ENCODE data around the gene SETDB1.
A peak's percentile ranks its signal among the peaks of the same experiment; 100 is the strongest.

SETDB1 gene

DNA sequence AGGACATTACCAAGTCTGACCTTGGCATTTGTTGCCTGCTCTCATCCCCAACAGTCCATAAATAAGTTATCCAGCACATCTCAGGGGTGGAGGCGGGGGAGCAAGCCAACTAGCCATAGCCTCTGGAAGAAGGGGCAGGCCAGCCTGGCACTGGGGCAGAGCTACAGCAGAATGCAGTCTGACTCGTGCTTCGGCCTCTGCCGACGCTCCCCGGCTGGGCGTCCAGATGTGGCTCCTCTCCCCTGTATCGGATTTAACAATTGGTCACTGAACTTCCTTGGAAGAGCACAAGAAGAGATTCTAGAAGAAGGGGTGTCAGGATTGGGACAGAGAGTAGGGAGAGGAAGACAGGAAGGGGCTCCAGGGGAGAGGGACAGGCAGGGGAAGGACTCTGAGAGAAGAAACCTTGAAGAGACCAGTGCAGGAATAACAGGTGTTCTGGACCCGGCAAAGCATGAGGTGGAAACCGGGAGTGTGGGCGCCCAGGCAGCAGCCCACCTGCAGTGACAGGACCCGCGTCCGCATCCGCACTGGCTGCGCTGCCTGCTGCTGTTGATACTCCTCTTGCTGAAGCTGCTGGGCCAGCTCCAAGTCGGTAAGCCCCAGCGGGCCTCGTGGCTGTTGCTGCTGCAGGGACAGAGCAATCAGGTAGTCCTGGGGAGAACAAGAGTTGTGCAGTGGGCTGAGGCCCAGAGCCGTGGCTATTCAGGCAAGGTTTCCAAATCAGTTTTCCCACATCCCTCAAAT lies 71.1 kb downstream of the SETDB1 start:
- Histone ChIP-seq H3K27ac (ENCODE audit: low read depth, low read length) (no peak overlapping the region), H3K27me3 (ENCODE audit: control insufficient read depth in 1 of 2, insufficient read depth in 2 of 2, low read length in 2 of 2) (no peaks in the 10 kb centered on the region), H3K9ac (ENCODE audit: low read length) (no peak overlapping the region), H3K4me1 (ENCODE audit: insufficient read depth, low read length) (peaks cover 11% of the 10 kb centered on the region), H3K36me3 (ENCODE audit: insufficient read depth, low read length) (peaks cover 51% of the 10 kb centered on the region), H3K4me3 (ENCODE audit: low read depth in 1 of 2, low read length in 2 of 2) (no peak overlapping the region), H3K9me3 (ENCODE audit: low read length) (no peaks in the 10 kb centered on the region)

GRCh38 chr1:150997949-150998348 lies 71.8 kb downstream of the SETDB1 start:
- H3K36me3 ChIP-seq (ENCODE audit: insufficient read depth, low read length) = peaks cover 51% of the 10 kb centered on the region
- H3K9ac ChIP-seq (ENCODE audit: low read length) = no peak overlapping the region
- no peaks in the 10 kb centered on the region for H3K27me3 ChIP-seq (ENCODE audit: control insufficient read depth in 1 of 2, insufficient read depth in 2 of 2, low read length in 2 of 2)
- peaks cover 18% of the 10 kb centered on the region for H3K4me1 ChIP-seq (ENCODE audit: insufficient read depth, low read length)
- H3K4me3 ChIP-seq (ENCODE audit: low read depth in 1 of 2, low read length in 2 of 2) = no peak overlapping the region
- H3K9me3 ChIP-seq (ENCODE audit: low read length) = no peaks in the 10 kb centered on the region
- no peak overlapping the region for H3K27ac ChIP-seq (ENCODE audit: low read depth, low read length)

GRCh38 chr1:150999051-150999674 lies 73.0 kb downstream of the SETDB1 start:
- no peak overlapping the region for H3K4me3 ChIP-seq (ENCODE audit: low read depth in 1 of 2, low read length in 2 of 2)
- no peaks in the 10 kb centered on the region for H3K9me3 ChIP-seq (ENCODE audit: low read length)
- H3K9ac ChIP-seq (ENCODE audit: low read length) = no peak overlapping the region
- peaks cover 24% of the 10 kb centered on the region for H3K4me1 ChIP-seq (ENCODE audit: insufficient read depth, low read length)
- H3K27ac ChIP-seq (ENCODE audit: low read depth, low read length) = no peak overlapping the region
- peaks cover 51% of the 10 kb centered on the region for H3K36me3 ChIP-seq (ENCODE audit: insufficient read depth, low read length)
- no peaks in the 10 kb centered on the region for H3K27me3 ChIP-seq (ENCODE audit: control insufficient read depth in 1 of 2, insufficient read depth in 2 of 2, low read length in 2 of 2)

DNA sequence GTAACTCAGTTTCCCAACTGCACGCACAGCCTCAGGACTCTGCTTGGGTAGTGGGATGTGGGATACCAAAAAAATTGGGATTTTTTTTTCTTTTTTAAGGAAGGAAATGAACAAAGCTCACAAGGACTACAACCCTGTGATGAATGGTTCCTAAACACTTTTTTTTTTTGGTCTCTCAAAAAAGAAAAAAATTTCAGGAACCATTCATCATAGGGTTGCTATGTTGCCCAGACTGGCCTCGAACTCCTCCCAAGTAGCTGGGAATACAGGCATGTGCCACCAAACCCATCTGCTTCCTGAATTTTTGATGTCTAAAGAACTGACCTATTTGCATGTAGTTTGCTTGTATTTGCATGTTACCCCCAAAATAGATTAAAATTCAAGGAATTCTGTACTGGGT lies 73.8 kb downstream of the SETDB1 start:
- Histone ChIP-seq H3K4me3 (ENCODE audit: low read depth in 1 of 2, low read length in 2 of 2) (no peak overlapping the region), H3K9me3 (ENCODE audit: low read length) (no peaks in the 10 kb centered on the region), H3K36me3 (ENCODE audit: insufficient read depth, low read length) (peaks cover 51% of the 10 kb centered on the region), H3K4me1 (ENCODE audit: insufficient read depth, low read length) (peaks cover 26% of the 10 kb centered on the region), H3K9ac (ENCODE audit: low read length) (no peak overlapping the region), H3K27ac (ENCODE audit: low read depth, low read length) (no peak overlapping the region), H3K27me3 (ENCODE audit: control insufficient read depth in 1 of 2, insufficient read depth in 2 of 2, low read length in 2 of 2) (no peaks in the 10 kb centered on the region)

DNA sequence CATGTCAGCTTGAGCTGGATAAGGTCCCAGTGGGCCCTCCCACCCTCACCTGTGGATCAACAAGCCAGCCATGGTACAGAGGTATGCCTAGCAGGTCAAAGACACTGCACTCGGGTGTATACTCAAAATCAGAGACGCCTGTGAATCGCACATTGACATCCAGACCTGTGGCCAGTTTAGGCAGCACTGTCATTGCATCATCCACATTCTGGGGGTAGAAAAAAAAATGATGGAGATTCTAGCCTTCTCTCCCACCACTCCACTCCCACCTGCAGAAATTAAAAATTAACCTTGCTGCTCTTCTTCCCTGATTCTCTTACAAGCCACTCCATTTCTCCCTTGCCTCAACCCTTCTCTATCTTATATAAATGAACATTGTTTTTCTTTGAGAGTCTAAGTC lies 74.2 kb downstream of the SETDB1 start:
- no peak overlapping the region for H3K4me3 ChIP-seq (ENCODE audit: low read depth in 1 of 2, low read length in 2 of 2)
- H3K4me1 ChIP-seq (ENCODE audit: insufficient read depth, low read length) = peaks cover 24% of the 10 kb centered on the region
- H3K36me3 ChIP-seq (ENCODE audit: insufficient read depth, low read length) = peaks cover 51% of the 10 kb centered on the region
- no peaks in the 10 kb centered on the region for H3K27me3 ChIP-seq (ENCODE audit: control insufficient read depth in 1 of 2, insufficient read depth in 2 of 2, low read length in 2 of 2)
- H3K9ac ChIP-seq (ENCODE audit: low read length) = no peak overlapping the region
- H3K27ac ChIP-seq (ENCODE audit: low read depth, low read length) = no peak overlapping the region
- no peaks in the 10 kb centered on the region for H3K9me3 ChIP-seq (ENCODE audit: low read length)

DNA sequence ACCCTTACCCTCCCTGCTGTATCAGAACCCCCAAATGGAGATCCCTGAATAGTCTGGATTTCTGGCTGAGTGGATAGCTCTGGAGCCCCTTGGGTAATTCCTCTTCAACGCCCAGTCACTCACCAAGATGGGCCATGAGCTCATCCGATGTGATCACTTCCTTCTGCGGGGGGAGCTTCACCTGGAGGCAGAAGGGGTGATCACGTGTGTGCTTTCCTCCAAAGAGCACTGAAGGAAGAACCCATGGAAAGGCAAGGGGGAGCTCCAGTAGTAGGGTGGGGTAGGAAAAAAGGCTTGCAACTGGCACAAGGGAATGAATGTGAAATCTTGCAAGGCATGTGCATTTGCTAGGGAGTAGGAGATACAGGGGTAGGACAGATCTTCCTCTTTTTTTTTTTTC lies 75.4 kb downstream of the SETDB1 start:
- peaks cover 21% of the 10 kb centered on the region for H3K4me1 ChIP-seq (ENCODE audit: insufficient read depth, low read length)
- H3K4me3 ChIP-seq (ENCODE audit: low read depth in 1 of 2, low read length in 2 of 2) = no peak overlapping the region
- H3K27me3 ChIP-seq (ENCODE audit: control insufficient read depth in 1 of 2, insufficient read depth in 2 of 2, low read length in 2 of 2) = no peaks in the 10 kb centered on the region
- no peak overlapping the region for H3K27ac ChIP-seq (ENCODE audit: low read depth, low read length)
- H3K36me3 ChIP-seq (ENCODE audit: insufficient read depth, low read length) = peaks cover 51% of the 10 kb centered on the region
- H3K9ac ChIP-seq (ENCODE audit: low read length) = no peak overlapping the region
- no peaks in the 10 kb centered on the region for H3K9me3 ChIP-seq (ENCODE audit: low read length)

GRCh38 chr1:151002051-151002450 lies 75.9 kb downstream of the SETDB1 start:
- Histone ChIP-seq H3K27me3 (ENCODE audit: control insufficient read depth in 1 of 2, insufficient read depth in 2 of 2, low read length in 2 of 2) (no peaks in the 10 kb centered on the region), H3K9ac (ENCODE audit: low read length) (no peak overlapping the region), H3K4me1 (ENCODE audit: insufficient read depth, low read length) (peaks cover 24% of the 10 kb centered on the region), H3K27ac (ENCODE audit: low read depth, low read length) (no peak overlapping the region), H3K9me3 (ENCODE audit: low read length) (no peaks in the 10 kb centered on the region), H3K36me3 (ENCODE audit: insufficient read depth, low read length) (peaks cover 48% of the 10 kb centered on the region), H3K4me3 (ENCODE audit: low read depth in 1 of 2, low read length in 2 of 2) (no peak overlapping the region)

DNA sequence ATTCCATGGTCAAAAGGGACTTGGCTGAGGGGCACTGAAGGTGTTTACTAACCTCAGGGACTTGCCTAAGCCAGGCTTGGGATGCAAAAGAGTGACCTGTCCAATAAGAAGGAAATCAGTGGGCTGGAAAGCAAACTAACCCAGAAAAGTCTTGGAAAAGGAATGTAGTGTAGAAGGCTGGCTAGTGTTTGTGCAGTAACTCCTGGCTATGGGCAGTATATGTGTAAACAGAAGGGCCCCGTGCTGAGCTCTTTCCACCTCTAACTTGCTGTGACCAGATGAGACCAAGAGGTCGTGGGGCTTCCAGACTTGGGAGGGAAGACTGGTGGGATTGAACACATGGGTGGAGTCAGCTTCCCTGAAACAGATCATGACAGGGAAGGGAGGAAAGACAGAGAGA lies 76.4 kb downstream of the SETDB1 start:
- H3K36me3 ChIP-seq (ENCODE audit: insufficient read depth, low read length) = peaks cover 42% of the 10 kb centered on the region
- peak overlapping the region; percentile 4 for H3K9ac ChIP-seq (ENCODE audit: low read length)
- H3K27me3 ChIP-seq (ENCODE audit: control insufficient read depth in 1 of 2, insufficient read depth in 2 of 2, low read length in 2 of 2) = no peaks in the 10 kb centered on the region
- H3K4me3 ChIP-seq (ENCODE audit: low read depth in 1 of 2, low read length in 2 of 2) = peak overlapping the region in 1 of 2 donors; percentile 47
- H3K9me3 ChIP-seq (ENCODE audit: low read length) = no peaks in the 10 kb centered on the region
- H3K27ac ChIP-seq (ENCODE audit: low read depth, low read length) = no peak overlapping the region
- peaks cover 30% of the 10 kb centered on the region for H3K4me1 ChIP-seq (ENCODE audit: insufficient read depth, low read length)

- no peak overlapping the region for H3K27ac ChIP-seq (ENCODE audit: low read depth, low read length)
- peaks cover 33% of the 10 kb centered on the region for H3K4me1 ChIP-seq (ENCODE audit: insufficient read depth, low read length)
- no peaks in the 10 kb centered on the region for H3K9me3 ChIP-seq (ENCODE audit: low read length)
- peak overlapping the region in 1 of 2 donors; percentile 47 for H3K4me3 ChIP-seq (ENCODE audit: low read depth in 1 of 2, low read length in 2 of 2)
- H3K36me3 ChIP-seq (ENCODE audit: insufficient read depth, low read length) = peaks cover 36% of the 10 kb centered on the region
- H3K27me3 ChIP-seq (ENCODE audit: control insufficient read depth in 1 of 2, insufficient read depth in 2 of 2, low read length in 2 of 2) = no peaks in the 10 kb centered on the region
- peak overlapping the region; percentile 4 for H3K9ac ChIP-seq (ENCODE audit: low read length)
These were observed 77.0 kb downstream of the SETDB1 start for GRCh38 chr1:151003180-151003579.

- H3K9ac ChIP-seq (ENCODE audit: low read length) = peak overlapping the region; percentile 81
- peak overlapping the region; percentile 78 for H3K27ac ChIP-seq (ENCODE audit: low read depth, low read length)
- H3K4me1 ChIP-seq (ENCODE audit: insufficient read depth, low read length) = peaks cover 40% of the 10 kb centered on the region
- no peaks in the 10 kb centered on the region for H3K9me3 ChIP-seq (ENCODE audit: low read length)
- H3K27me3 ChIP-seq (ENCODE audit: control insufficient read depth in 1 of 2, insufficient read depth in 2 of 2, low read length in 2 of 2) = no peaks in the 10 kb centered on the region
- peak overlapping the region; percentile 49 to 93 for H3K4me3 ChIP-seq (ENCODE audit: low read depth in 1 of 2, low read length in 2 of 2)
- H3K36me3 ChIP-seq (ENCODE audit: insufficient read depth, low read length) = peaks cover 18% of the 10 kb centered on the region
These were observed 79.7 kb downstream of the SETDB1 start for GRCh38 chr1:151005729-151006319.

DNA sequence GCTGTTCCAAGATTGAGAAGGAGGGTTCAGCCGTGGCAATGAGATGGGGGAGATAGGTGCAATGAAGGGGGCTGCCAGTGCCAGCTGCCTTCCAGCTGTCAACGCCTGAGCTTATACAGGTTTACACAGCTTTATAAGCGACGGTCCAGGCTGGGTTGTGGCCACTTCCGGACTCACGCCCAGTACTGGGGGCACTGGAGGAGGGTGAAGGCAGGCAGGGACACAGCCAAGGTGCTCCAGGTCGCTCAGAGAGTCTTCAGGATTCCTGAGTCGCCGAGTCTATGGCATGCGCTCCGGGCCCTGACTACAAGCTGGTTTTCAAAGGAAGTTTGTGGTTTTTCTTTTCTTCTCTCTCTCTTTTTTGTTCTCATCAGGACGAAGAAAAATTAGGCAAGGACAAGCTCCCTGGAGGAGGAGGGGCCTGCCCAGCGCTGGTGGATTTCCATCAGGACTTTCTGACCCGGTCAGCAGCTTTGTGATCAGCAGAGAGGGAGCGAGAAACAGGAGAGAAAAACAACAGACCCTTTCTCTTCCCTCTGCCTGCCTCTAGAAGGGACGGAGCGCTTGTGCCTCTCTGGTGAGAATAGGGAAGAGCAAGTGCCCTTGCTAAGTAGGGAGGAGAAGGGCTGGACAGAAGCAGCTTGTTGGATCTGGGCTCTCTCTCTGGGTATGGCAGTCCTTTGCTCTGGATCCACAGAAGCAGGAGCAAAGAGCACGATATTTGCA lies 80.3 kb downstream of the SETDB1 start, which contains the start of gene MINDY1:
Gene MINDY1 (minus strand): TSS at position 576 of the 726 bp plus-strand sequence. CDS start 4,285 bp downstream, outside the sequence.
- Histone ChIP-seq H3K9me3 (ENCODE audit: low read length) (no peaks in the 10 kb centered on the region), H3K36me3 (ENCODE audit: insufficient read depth, low read length) (peaks cover 12% of the 10 kb centered on the region), H3K9ac (ENCODE audit: low read length) (peak within 1 kb of the TSS; percentile 81), H3K27me3 (ENCODE audit: control insufficient read depth in 1 of 2, insufficient read depth in 2 of 2, low read length in 2 of 2) (no peaks in the 10 kb centered on the region), H3K27ac (ENCODE audit: low read depth, low read length) (peak within 1 kb of the TSS; percentile 78), H3K4me1 (ENCODE audit: insufficient read depth, low read length) (peaks cover 40% of the 10 kb centered on the region), H3K4me3 (ENCODE audit: low read depth in 1 of 2, low read length in 2 of 2) (peak within 1 kb of the TSS; percentile 49 to 98)
